H1 (cell line): ENCODE data around the gene ATAD3A. TPM values are rescaled to one million over a fixed set of nuclear protein-coding genes. Genes with fewer than 3 reads are reported as not detected.

Source experiments
- CTBP2 ChIP-seq: IDR thresholded peaks from 2 replicates; pipeline ENCODE4 v1.7.0; 2011; ENCODE audit warnings: borderline replicate concordance, mild to moderate bottlenecking, moderate library complexity, mixed read lengths, low read length; ENCODE audit not compliant: insufficient read depth, insufficient read length
- JUND ChIP-seq: IDR thresholded peaks from 2 replicates; pipeline ENCODE4 v1.6.1; 2011; ENCODE audit warnings: mild to moderate bottlenecking, improper control_type of control experiment, low read length
- KDM1A ChIP-seq: fragments of 200-600, 300-600 bp; sonication (generic); IDR thresholded peaks from 2 replicates; pipeline ENCODE4 v1.7.1; 2016; ENCODE audit warnings: mild to moderate bottlenecking, low read length, borderline replicate concordance
- KDM5A ChIP-seq: fragments of 200-600 bp; IDR thresholded peaks from 2 replicates; pipeline ENCODE4 v1.7.1; 2012; ENCODE audit warnings: mild to moderate bottlenecking, low read length, inconsistent platforms, mixed read lengths
- PHF8 ChIP-seq: fragments of 200-600 bp; sonication (generic); conservative IDR thresholded peaks from 2 replicates; pipeline ENCODE4 v1.7.1; 2012; ENCODE audit warnings: low read depth, mild to moderate bottlenecking, inconsistent platforms, low read length, moderate library complexity
- ZNF274 ChIP-seq: IDR thresholded peaks from 2 replicates; pipeline ENCODE4 v1.7.0; 2012; ENCODE audit warnings: low read length, borderline replicate concordance; ENCODE audit errors: extremely low read depth
- polyA plus RNA-seq, 7 experiments: library from polyadenylated mRNA; depleted of rRNA in 3 of 7; stranded (reverse) in 5 of 7; unstranded in 2 of 7; fragments of >200 nt in 5 of 7; fragments of 200-250 nt in 2 of 7; gene quantifications; 1 replicate in 5 of 7; 2 replicates in 1 of 7; 4 replicates in 1 of 7; pipeline versions ENCODE4 v1.2.1 to v1.2.3, GENCODE V29; 2011 to 2013; ENCODE audit warnings: missing spikeins in 2 of 7, mixed read lengths in 2 of 7
- total RNA-seq: library from RNA; stranded (reverse); fragmentation: NEBNext Ultra II Directional; extraction: Animal tissue kit (Norgen Biotek cat#: 25700); gene quantifications from 2 replicates; pipeline ENCODE4 v1.2.1, GENCODE V29; 2021
- TF ChIP-seq, protein P1 (sequence below): IDR thresholded peaks from 2 replicates; pipeline ENCODE4 v1.6.1; 2011; ENCODE audit warnings: low read length, improper control_type of control experiment

Gene ATAD3A
- total and polyA plus RNA-seq, 2 of the 8 experiments (the other 6 are each of a cell fraction or from before 2014, with no cell fraction given), result 28.3 to 64.7 TPM

DNA sequence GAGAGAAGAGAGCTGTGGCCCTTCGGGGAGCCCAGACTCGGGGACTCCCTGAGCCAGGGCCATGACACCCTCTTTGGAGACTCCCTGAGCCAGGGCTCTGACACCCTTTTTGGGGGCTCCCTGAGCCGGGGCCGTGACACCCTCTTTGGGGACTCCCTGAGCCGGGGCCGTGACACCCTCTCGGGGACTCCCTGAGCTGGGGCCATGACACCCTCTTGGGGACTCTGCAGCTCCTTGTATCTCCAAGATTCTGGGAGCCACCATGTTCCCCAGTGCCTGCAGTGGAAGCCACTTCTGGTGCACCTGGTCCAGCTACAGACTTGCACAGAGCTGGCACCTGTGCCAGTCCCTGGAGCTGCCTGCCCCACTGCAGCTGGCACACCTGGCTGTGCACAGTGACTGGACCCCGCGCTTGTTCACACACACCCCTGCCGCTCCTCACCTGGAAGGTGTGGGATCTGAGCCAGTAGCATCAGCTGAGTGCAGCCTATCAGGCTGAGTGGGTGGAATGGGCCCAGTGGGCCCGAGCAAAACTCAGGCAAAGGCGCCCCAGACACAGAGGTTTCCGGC, 66.5 kb downstream of the ATAD3A start (continued):
- TF ChIP-seq, protein P1, sequence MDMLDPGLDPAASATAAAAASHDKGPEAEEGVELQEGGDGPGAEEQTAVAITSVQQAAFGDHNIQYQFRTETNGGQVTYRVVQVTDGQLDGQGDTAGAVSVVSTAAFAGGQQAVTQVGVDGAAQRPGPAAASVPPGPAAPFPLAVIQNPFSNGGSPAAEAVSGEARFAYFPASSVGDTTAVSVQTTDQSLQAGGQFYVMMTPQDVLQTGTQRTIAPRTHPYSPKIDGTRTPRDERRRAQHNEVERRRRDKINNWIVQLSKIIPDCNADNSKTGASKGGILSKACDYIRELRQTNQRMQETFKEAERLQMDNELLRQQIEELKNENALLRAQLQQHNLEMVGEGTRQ, result no peak
- no peak for TF ChIP-seq CTBP2
- TF ChIP-seq KDM1A, result no peak
- TF ChIP-seq ZNF274, result no peak
- TF ChIP-seq PHF8, result no peak
- no peak for TF ChIP-seq JUND
- no peak for TF ChIP-seq KDM5A
